NCI-H345 (cell line): ENCODE data around the gene DCP1B.
A peak's percentile ranks its signal among the peaks of the same experiment; 100 is the strongest.

ENCODE experiments used
- DNase-seq: peaks from one replicate; lab custom pipeline; 2025; lab: John Stamatoyannopoulos, UW

DCP1B gene

DNA sequence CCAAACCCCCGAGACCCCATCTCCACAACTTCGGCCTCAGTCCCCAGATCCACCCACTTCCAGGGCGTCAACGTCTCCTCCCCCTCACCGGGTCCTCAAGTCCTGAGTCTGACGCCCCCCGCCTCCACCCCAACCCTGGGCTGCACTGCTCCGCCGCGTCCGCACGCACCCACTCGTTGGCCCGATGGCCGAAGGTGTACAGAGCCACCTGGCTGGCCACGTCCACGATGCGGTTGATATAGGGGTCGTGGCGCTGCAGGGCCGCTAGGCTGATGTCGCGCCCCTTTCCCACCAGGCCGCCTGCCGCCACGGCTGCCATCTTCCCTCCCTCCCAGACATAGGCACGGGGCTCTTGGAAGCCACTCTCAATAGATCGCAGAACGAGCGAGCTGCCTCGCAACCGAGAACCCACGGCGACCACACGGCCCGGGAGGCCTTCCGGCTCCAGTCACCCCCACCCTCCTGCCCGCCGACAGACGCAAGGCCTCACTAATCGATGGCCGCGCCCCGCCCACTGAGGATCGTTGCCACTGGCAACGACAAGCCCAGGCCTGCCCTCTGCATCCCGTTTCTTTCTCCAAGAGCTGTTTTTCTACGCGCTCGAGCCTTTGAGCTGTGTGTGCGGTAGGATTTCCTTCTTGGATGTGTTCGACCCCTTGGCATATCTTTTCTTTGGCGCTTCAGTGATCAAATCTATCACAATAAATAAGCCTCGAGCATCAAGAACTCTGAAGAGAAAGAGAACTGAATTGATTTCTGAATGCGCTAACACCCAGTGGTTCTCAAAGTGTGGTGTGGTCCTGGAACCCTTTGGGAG is at the start of gene DCP1B:
TSS of gene DCP1B (minus strand) at position 345 of the 817 bp plus-strand sequence. CDS start at position 319, 26 bp downstream.
- peak; percentile 97 for DNase-seq

GRCh38 chr12:2053691-2054090 is 49.4 kb upstream of the DCP1B start:
- DNase-seq, result no peak

GRCh38 chr12:2052826-2053678 is 48.8 kb upstream of the DCP1B start, which contains the start of gene CACNA1C:
Gene CACNA1C (plus strand): TSS chr12:2052987. CDS start chr12:2053563, 576 bp downstream.
- peak; percentile 73 for DNase-seq

- DNase-seq, result peak; percentile 45
Measured at GRCh38 chr12:2051700-2052621, 47.7 kb upstream of the DCP1B start.

DNA sequence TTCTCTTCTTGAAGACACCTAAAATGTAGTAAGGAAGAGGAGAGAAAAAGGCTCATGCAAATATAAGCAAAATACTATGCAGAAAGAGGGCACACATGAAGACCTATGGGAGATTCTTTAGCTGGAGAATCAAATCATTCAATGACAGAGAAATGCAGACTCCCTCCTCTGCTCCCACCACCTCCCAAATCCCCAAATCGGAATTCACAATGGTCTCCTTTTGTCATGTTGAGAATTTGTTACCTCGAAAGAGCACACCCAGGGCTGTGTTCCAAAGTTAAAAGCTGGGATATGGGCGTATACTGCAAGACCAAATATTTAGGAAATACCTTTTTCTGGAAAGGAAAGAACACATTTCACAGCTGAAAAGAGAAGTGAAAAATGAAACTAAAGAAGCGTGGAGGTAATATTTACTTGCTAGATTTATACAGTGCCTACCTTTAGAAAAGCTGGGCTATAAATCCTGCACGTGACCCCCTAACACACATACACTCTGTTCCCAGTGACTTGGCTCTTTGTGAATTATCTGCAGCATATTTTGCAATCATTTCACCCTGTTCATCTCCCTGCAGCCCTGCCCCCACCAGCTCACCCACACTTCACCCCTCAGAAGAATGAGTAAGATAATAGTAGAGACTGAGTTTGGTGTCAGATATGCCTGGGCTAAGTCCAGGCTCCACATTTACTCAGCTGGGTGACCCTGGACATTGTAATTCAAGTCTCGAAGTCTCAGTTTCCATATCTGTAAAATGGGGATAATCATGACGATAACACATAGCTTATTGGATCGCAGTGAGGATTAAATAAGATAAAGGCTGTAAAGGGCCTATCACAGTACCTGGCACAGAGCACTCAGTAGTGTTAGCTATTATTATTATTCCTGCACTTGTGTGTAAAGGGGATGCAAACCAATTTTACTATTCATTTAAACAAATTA is 45.6 kb upstream of the DCP1B start:
- DNase-seq, result no peak

DNA sequence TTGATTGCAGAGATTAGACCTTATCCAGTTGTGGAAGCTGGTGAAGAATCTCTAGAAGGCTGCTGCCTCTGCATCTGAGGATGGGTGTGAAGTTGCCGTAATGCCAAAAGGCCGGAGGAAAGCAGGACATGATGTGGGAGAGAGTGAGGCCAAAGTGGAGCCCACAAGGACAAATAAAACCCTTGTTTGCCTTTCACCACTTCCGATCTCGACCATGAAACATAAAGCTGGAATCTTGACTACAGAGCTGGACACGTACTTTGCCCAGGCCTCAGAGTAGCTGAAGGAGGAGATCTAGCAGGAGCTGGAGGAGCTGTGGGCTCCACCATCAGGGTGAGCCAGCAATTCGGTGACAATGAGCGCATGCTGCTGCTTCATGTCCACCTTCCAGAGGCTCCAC is 43.5 kb upstream of the DCP1B start:
- no peak for DNase-seq

- DNase-seq, result no peak
Measured at GRCh38 chr12:2046957-2047356, 42.7 kb upstream of the DCP1B start.

GRCh38 chr12:2044165-2044564 is 39.9 kb upstream of the DCP1B start:
- DNase-seq, result no peak

GRCh38 chr12:2043054-2043453 is 38.8 kb upstream of the DCP1B start:
- DNase-seq, result no peak

DNA sequence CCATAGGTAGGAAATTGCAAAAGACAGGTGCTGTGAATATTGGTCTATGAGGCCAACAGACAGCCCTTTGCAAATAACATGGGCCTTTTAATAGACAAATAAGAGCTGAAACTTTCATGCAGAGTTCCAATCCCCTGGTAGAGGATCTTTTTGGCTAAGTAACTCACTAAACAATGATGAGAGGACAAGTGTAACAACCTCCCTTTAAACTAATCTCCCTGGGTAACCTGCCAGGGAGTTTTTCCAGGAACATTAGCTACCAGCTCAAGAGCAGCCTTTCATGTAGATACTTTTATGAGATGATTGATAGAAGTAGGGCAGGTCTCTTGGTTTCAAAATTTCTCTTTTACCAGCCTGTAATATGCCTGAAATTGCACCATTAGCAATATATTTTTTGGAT is 34.8 kb upstream of the DCP1B start:
- DNase-seq, result no peak

GRCh38 chr12:2035431-2036055 is 31.3 kb upstream of the DCP1B start:
- no peak for DNase-seq

DNA sequence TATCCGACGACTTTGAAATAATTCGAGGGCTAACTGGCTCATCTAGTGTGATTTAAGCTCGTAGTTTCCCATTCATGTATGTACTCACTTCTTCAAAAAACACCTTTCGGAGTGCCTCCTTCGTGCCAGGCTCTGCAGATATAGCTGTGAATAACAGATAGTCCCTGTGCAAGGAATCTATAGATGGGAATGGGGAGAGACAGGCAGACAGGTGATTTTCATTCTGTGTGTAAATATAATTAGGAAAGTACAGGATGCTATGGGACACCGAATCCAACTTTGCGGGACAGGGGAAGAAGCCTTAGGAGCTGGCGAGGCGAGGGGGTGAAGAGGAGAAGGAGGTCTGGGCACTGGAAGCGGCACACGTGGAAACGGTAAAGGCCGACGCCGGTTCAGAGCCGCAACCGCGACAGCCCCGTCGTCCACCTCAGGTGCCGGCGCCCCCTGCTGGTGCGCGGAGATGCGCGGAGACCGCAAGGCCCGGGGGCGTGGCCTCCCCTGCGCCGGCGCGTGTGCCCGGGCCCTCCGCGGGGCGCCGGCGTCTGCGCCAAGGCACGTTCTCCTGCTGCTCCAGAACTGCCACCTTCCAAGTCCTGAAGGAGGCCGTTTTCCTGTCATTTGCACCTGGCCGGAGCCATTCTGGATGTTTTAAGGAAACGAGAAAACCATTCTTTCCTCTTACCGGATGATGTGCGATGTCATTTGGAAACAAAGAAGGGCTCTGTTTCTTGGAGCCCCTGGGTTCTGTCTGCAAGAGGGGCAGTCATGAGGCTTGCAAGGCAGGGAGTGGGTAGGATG is 30.6 kb upstream of the DCP1B start:
- peak; percentile 93 for DNase-seq

- DNase-seq, result no peak
Measured at GRCh38 chr12:2032506-2032905, 28.2 kb upstream of the DCP1B start.

- no peak for DNase-seq
Measured at GRCh38 chr12:2029851-2030250, 25.6 kb upstream of the DCP1B start.

DNA sequence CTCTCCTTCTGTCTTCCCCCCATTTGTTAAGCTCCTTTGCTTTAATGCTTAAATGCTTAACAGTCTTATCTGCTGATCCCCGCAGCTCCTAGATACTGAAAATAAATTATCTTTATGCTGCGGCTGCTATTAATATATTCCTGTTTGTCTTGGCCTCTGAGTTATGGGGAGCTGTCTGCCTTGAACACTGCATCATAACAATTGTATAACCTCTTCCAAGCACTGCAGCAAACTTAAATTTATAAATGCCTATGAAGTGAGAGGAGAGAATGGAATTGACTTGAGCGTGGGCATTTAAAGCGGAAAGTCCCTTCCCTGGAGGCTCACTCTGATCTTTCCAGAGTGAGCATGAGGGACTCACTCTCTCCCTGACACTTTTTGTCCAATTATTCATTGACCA is 23.1 kb upstream of the DCP1B start:
- no peak for DNase-seq

DNA sequence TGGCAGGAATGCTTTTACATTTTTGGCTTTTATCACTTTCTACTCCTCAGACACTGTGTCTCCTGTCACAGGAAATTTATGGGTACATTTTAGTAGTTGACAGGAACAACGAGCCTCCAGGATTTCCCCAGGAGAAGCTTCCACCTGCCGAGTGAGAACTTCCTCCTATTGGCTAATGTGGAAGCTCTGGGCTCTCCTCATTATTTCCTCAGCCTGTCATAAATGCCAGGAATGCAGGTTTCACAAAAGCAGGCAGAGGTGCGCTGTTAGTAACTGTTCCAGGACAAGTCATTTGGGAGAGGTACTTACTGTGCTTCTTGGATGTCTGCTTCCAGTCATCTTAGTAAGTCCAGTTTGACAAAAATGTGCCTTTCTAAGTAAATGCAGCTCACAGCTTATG is 19.1 kb upstream of the DCP1B start:
- DNase-seq, result no peak

DNA sequence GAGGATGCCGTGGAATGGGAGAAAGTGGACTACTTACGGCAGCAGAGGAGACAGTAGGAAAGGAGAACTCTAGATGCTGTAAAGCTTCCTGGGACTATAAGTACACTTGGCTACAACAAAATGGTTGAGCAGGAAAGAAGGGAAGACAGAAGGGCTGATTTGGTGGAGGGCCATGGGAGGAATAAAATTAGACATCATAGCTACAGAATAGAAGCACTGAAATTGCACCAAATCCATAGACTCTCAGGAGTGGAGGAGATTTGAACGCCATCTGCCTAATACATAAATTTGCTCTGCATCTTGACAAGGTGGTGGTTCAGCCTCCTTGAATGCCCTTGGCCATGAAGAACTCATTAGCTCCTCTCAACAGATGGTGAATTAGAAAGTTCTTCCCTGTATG is 16.3 kb upstream of the DCP1B start:
- no peak for DNase-seq

- DNase-seq, result no peak
Measured at GRCh38 chr12:2019126-2019525, 14.9 kb upstream of the DCP1B start.

DNA sequence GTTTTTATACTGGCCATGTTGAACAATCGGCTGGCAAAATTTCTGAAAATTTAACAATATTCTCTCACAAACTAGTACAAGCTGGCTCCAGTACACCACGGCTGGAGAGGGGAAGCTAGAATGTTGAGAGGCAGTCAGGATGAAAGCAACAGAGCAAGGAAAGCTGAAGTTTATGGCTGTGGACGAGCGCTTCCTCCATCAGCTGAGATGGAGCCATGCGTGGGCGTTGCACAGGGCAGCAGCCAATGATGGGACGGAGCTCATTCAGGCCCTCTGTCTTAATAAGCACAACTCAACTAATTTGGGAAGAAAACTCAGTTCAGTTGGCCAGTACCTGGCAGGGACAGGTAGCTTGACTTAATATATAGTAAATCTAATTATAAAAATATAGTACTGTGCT is 14.1 kb upstream of the DCP1B start:
- no peak for DNase-seq
